ENCODE data around the gene IL31RA. TPM values are rescaled to one million over a fixed set of nuclear protein-coding genes. Genes with fewer than 3 reads are reported as not detected.

The IL31RA gene
- total and polyA plus RNA-seq, 2 of the 13 experiments (the other 11 are each of a cell fraction or from before 2014, with no cell fraction given), result not detected

DNA sequence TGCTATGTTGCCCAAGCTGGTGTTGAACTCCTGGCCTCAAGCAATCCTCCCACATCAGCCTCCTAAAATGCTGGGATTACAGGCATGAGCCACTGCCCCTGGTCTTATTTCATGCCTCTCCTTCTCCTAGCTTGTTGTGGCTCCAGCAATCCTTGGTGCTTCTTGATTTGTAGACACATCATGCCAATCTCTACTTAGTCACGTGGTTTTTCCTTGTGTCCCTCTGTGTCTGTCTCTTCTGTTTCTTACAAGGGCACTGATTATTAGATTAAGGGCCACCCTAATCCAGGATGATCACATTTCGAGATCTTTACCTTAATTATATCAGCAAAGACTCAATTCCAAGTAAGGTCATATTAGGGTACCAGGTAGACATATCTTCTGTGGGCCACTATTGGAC lies 9.2 kb upstream of the IL31RA start:
- intact Hi-C loops (cut with micrococcal nuclease; ENCODE audit: unreplicated experiment), result no loop called here
- Histone ChIP-seq H4K20me1 (ENCODE audit: insufficient read depth, low read length) (no peaks in the 10 kb centered on the region), H3K4me1 (ENCODE audit: insufficient read depth, low read length) (no peaks in the 10 kb centered on the region), H3K9ac (ENCODE audit: insufficient read depth, low read depth, low read length) (no peak overlapping the region), H3K79me2 (ENCODE audit: insufficient read depth, low read length) (no peaks in the 10 kb centered on the region), H3K36me3 (replicated peaks in 1 of 2; ENCODE audit: control insufficient read depth in 1 of 2, insufficient read depth in 2 of 2, low read length in 2 of 2) (no peaks in the 10 kb centered on the region), H3K4me3 (replicated peaks in 1 of 3; ENCODE audit: insufficient read depth in 1 of 3, low read depth in 2 of 3, low read length in 3 of 3) (no peak overlapping the region), H2AFZ (ENCODE audit: low read length) (no peak overlapping the region), H3K4me2 (ENCODE audit: low read depth, low read length) (no peak overlapping the region), H3K27ac (ENCODE audit: extremely low read length, insufficient read depth, low read length) (no peak overlapping the region), H3K9me3 (ENCODE audit: low read length) (no peaks in the 10 kb centered on the region), H3K27me3 (ENCODE audit: control insufficient read depth in 1 of 2, insufficient read depth in 2 of 2, low read length in 2 of 2) (no peaks in the 10 kb centered on the region)
- DNase-seq (ENCODE audit: low spot score) (no peak), ATAC-seq (no peak), FAIRE-seq (no peak)
- whole genome bisulfite sequencing (ENCODE audit: low lambda C conversion rate), result 0% methylated on average over 2 of the region's 2 CpGs
- CTCF ChIA-PET (ENCODE audit: low intra/inter-chr PET ratio, low total read pairs), result no interaction called here
- POLR2A ChIA-PET, result no interaction called here
- in situ Hi-C loops (cut with HindIII; ENCODE audit: extremely low pct_ligation_motif_present, low pct_unique_long_range_greater_than_20kb), result no loop called here
- BruUV-seq (replicated peaks), result no TSS peak
- TF ChIP-seq BHLHE40 (IDR thresholded peaks at IDR 0.05; ENCODE audit: low read length) (no peak), SRSF9 (IDR thresholded peaks at IDR 0.05; ENCODE audit: borderline replicate concordance, insufficient read depth, low read depth, low read length, poor library complexity, severe bottlenecking) (no peak), RAD51 (IDR thresholded peaks at IDR 0.05; ENCODE audit: borderline replicate concordance) (peak; percentile 56; the same call in 1 of the 2 replicates), RNF2 (conservative IDR thresholded peaks at IDR 0.05; ENCODE audit: low read depth) (no peak), XRCC5 (optimal IDR thresholded peaks at IDR 0.05; ENCODE audit: low read length) (no peak), NCOA5 (CRISPR knock-in tag; IDR thresholded peaks at IDR 0.05) (no peak), ZNF101 (CRISPR knock-in tag; IDR thresholded peaks at IDR 0.05; ENCODE audit: borderline replicate concordance, low read depth) (no peak), NFAT5 (CRISPR knock-in tag; IDR thresholded peaks at IDR 0.05) (no peak)
- TF ChIP-seq, protein P1, sequence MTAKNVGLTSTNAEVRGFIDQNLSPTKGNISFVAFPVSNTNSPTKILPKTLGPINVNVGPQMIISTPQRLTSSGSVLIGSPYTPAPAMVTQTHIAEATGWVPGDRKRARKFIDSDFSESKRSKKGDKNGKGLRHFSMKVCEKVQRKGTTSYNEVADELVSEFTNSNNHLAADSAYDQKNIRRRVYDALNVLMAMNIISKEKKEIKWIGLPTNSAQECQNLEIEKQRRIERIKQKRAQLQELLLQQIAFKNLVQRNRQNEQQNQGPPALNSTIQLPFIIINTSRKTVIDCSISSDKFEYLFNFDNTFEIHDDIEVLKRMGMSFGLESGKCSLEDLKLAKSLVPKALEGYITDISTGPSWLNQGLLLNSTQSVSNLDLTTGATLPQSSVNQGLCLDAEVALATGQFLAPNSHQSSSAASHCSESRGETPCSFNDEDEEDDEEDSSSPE (CRISPR knock-in tag; IDR thresholded peaks at IDR 0.05), result no peak

Data from HepG2 (cell line).